Measurements from ENCODE around the gene MRPS24.
A peak's percentile ranks its signal among the peaks of the same experiment; 100 is the strongest.

MRPS24 gene

GRCh38 chr7:43873300-43873699, 4.0 kb upstream of the MRPS24 start:
- no peak overlapping the region for H2AFZ ChIP-seq (ENCODE audit: low read depth, low read length)
- no peaks in the 10 kb centered on the region for H4K20me1 ChIP-seq (ENCODE audit: insufficient read depth, low read length)
- H3K9me3 ChIP-seq (ENCODE audit: insufficient read depth, low read length): no peaks in the 10 kb centered on the region
- 0 out of 2 replicates have a peak, but pooled peaks cover 3% of the 10 kb centered on the region for H3K27me3 ChIP-seq (ENCODE audit: low read depth, low read length)
- no peak overlapping the region for H3K27ac ChIP-seq (ENCODE audit: low read length)
- peaks cover 10% of the 10 kb centered on the region for H3K4me1 ChIP-seq (ENCODE audit: low read length)
- no peak overlapping the region for H3K4me2 ChIP-seq (ENCODE audit: low read length)
- H3K4me3 ChIP-seq (ENCODE audit: low read length): no peak overlapping the region
- peaks cover 6% of the 10 kb centered on the region for H3K79me2 ChIP-seq (ENCODE audit: low read length)
- H3K36me3 ChIP-seq (replicated peaks; ENCODE audit: low read depth, low read length): peaks cover 29% of the 10 kb centered on the region
- H3K9ac ChIP-seq (ENCODE audit: low read length): no peak overlapping the region
- no peak for TF ChIP-seq EZH2phosphoT487 (IDR thresholded peaks at IDR 0.05; ENCODE audit: low read depth)
- TF ChIP-seq CTCF (IDR thresholded peaks at IDR 0.05; ENCODE audit: low read depth, low read length): no peak

- Histone ChIP-seq H4K20me1 (ENCODE audit: insufficient read depth, low read length) (no peaks in the 10 kb centered on the region), H3K9ac (ENCODE audit: low read length) (no peak overlapping the region), H3K36me3 (replicated peaks; ENCODE audit: low read depth, low read length) (peaks cover 27% of the 10 kb centered on the region), H3K79me2 (ENCODE audit: low read length) (peaks cover 9% of the 10 kb centered on the region), H3K27ac (ENCODE audit: low read length) (no peak overlapping the region), H3K4me3 (ENCODE audit: low read length) (no peak overlapping the region), H2AFZ (ENCODE audit: low read depth, low read length) (no peak overlapping the region), H3K27me3 (ENCODE audit: low read depth, low read length) (0 out of 2 replicates have a peak, but pooled peaks cover 3% of the 10 kb centered on the region), H3K4me2 (ENCODE audit: low read length) (no peak overlapping the region), H3K9me3 (ENCODE audit: insufficient read depth, low read length) (no peaks in the 10 kb centered on the region), H3K4me1 (ENCODE audit: low read length) (peaks cover 15% of the 10 kb centered on the region)
- no peak for TF ChIP-seq EZH2phosphoT487 (IDR thresholded peaks at IDR 0.05; ENCODE audit: low read depth)
Measured at GRCh38 chr7:43872406-43873110, 3.2 kb upstream of the MRPS24 start.

- no peak overlapping the region for H2AFZ ChIP-seq (ENCODE audit: low read depth, low read length)
- no peaks in the 10 kb centered on the region for H3K9me3 ChIP-seq (ENCODE audit: insufficient read depth, low read length)
- TF ChIP-seq CTCF (IDR thresholded peaks at IDR 0.05; ENCODE audit: low read depth, low read length) (no peak), EZH2phosphoT487 (IDR thresholded peaks at IDR 0.05; ENCODE audit: low read depth) (no peak)
- H3K4me1 ChIP-seq (ENCODE audit: low read length): peaks cover 15% of the 10 kb centered on the region
- no peak overlapping the region for H3K4me3 ChIP-seq (ENCODE audit: low read length)
- peaks cover 9% of the 10 kb centered on the region for H3K79me2 ChIP-seq (ENCODE audit: low read length)
- H3K27ac ChIP-seq (ENCODE audit: low read length): no peak overlapping the region
- H3K36me3 ChIP-seq (replicated peaks; ENCODE audit: low read depth, low read length): peaks cover 24% of the 10 kb centered on the region
- H3K27me3 ChIP-seq (ENCODE audit: low read depth, low read length): 0 out of 2 replicates have a peak, but pooled peaks cover 3% of the 10 kb centered on the region
- no peaks in the 10 kb centered on the region for H4K20me1 ChIP-seq (ENCODE audit: insufficient read depth, low read length)
- H3K9ac ChIP-seq (ENCODE audit: low read length): no peak overlapping the region
- no peak overlapping the region for H3K4me2 ChIP-seq (ENCODE audit: low read length)
Measured at GRCh38 chr7:43871064-43871463, 1.7 kb upstream of the MRPS24 start.

- peak overlapping the region; percentile 74 for H3K4me2 ChIP-seq (ENCODE audit: low read length)
- TF ChIP-seq CTCF (IDR thresholded peaks at IDR 0.05; ENCODE audit: low read depth, low read length) (no peak), EZH2phosphoT487 (IDR thresholded peaks at IDR 0.05; ENCODE audit: low read depth) (no peak)
Measured at GRCh38 chr7:43870316-43870715, 999 bp upstream of the MRPS24 start.

More at GRCh38 chr7:43870316-43870715, 999 bp upstream of the MRPS24 start:
- no peak overlapping the region for H2AFZ ChIP-seq (ENCODE audit: low read depth, low read length)
- H3K27ac ChIP-seq (ENCODE audit: low read length): no peak overlapping the region
- H3K9ac ChIP-seq (ENCODE audit: low read length): peak overlapping the region; percentile 72; the same call in 1 of the 2 replicates
- no peaks in the 10 kb centered on the region for H3K9me3 ChIP-seq (ENCODE audit: insufficient read depth, low read length)
- H3K79me2 ChIP-seq (ENCODE audit: low read length): peaks cover 9% of the 10 kb centered on the region
- H3K27me3 ChIP-seq (ENCODE audit: low read depth, low read length): 0 out of 2 replicates have a peak, but pooled peaks cover 3% of the 10 kb centered on the region
- H3K4me3 ChIP-seq (ENCODE audit: low read length): peak overlapping the region; percentile 92
- H4K20me1 ChIP-seq (ENCODE audit: insufficient read depth, low read length): no peaks in the 10 kb centered on the region
- H3K36me3 ChIP-seq (replicated peaks; ENCODE audit: low read depth, low read length): peaks cover 26% of the 10 kb centered on the region
- peaks cover 15% of the 10 kb centered on the region for H3K4me1 ChIP-seq (ENCODE audit: low read length)
